Lung (tissue), 12 donors: ENCODE data around the gene P2RY11. TPM values are rescaled to one million over a fixed set of nuclear protein-coding genes. Genes with fewer than 3 reads are reported as not detected.
A peak's percentile ranks its signal among the peaks of the same experiment; 100 is the strongest.

ENCODE experiments used
- ATAC-seq: fragments of 200-7000 bp; cut with Tn5 transposase; one replicate; pipeline ENCODE4 v1.9.1; 2020; ENCODE audit warnings: moderate number of reproducible peaks; ENCODE audit not compliant: insufficient read depth, low FRiP score
- DNase-seq, 3 donors: peaks; one replicate each; pipeline ENCODE4 v3.0.0-alpha.2; 2013 to 2017
- H3K27ac ChIP-seq, 2 donors: one replicate each; pipeline ENCODE4 v1.5.1; 2013; ENCODE audit warnings: mild to moderate bottlenecking in 2 of 2, moderate library complexity in 2 of 2, control low read depth in 1 of 2, inconsistent platforms in 1 of 2, low read depth in 1 of 2, low read length in 1 of 2
- H3K27me3 ChIP-seq, 3 donors: one replicate each; pipeline ENCODE4 v1.5.1; 2013; ENCODE audit warnings: low read length in 2 of 3; ENCODE audit not compliant: control insufficient read depth in 3 of 3, insufficient read depth in 3 of 3
- H3K36me3 ChIP-seq, 4 donors: one replicate each; pipeline ENCODE4 v1.5.1; 2013; ENCODE audit warnings: low read length in 4 of 4, mild to moderate bottlenecking in 1 of 4, moderate library complexity in 1 of 4; ENCODE audit not compliant: control insufficient read depth in 4 of 4, insufficient read depth in 4 of 4
- H3K4me1 ChIP-seq, 5 donors: one replicate each; pipeline ENCODE4 v1.5.1; 2013; ENCODE audit warnings: low read length in 5 of 5, mild to moderate bottlenecking in 2 of 5, moderate library complexity in 1 of 5; ENCODE audit not compliant: control insufficient read depth in 5 of 5, insufficient read depth in 5 of 5
- H3K4me3 ChIP-seq: one replicate; pipeline ENCODE4 v1.5.1; 2013; ENCODE audit warnings: mild to moderate bottlenecking, control low read depth, moderate library complexity
- H3K9ac ChIP-seq, 2 donors: one replicate each; pipeline ENCODE4 v1.5.1; 2013; ENCODE audit warnings: low read length in 2 of 2, control low read depth in 1 of 2; ENCODE audit not compliant: insufficient read depth in 1 of 2
- H3K9me3 ChIP-seq, 4 donors: one replicate each; pipeline ENCODE4 v1.5.1; 2013; ENCODE audit warnings: low read length in 3 of 4, mild to moderate bottlenecking in 1 of 4, moderate library complexity in 1 of 4; ENCODE audit not compliant: control insufficient read depth in 4 of 4, insufficient read depth in 3 of 4
- CTCF ChIP-seq: IDR thresholded peaks from 2 replicates; pipeline ENCODE4 v1.5.1; 2012; ENCODE audit warnings: mild to moderate bottlenecking; ENCODE audit errors: control extremely low read depth, extremely low read depth
- WGBS, 2 donors: extraction: QIAGEN DNeasy Blood & Tissue Kit; methylation state at CpG; one replicate each; pipeline ENCODE4 v1.1.7; 2013; 5-methylcytosine and 5-hydroxymethylcytosine counted together
- polyA plus RNA-seq, 2 donors: library from polyadenylated mRNA; stranded (reverse); fragments of 200-250 nt; gene quantifications; one replicate each; pipeline ENCODE4 v1.2.1, GENCODE V29; 2013
- total RNA-seq, 2 donors: library from RNA; depleted of rRNA in 1 of 2; stranded (reverse); fragments of >200 nt in 1 of 2; gene quantifications; one replicate each; pipeline ENCODE4 v1.2.1, GENCODE V29; 2014 to 2021
- donor health status: control.
- donor health status: control.
- donor health status: Bipolar disorder and iron deficiency.
- donor health status: healthy.
- donor health status: DM: yes; HTN: yes; CAD: no.

Gene P2RY11
- total and polyA plus RNA-seq, 4 donors, result 3.3 to 19.0 (median 13.5) TPM

DNA sequence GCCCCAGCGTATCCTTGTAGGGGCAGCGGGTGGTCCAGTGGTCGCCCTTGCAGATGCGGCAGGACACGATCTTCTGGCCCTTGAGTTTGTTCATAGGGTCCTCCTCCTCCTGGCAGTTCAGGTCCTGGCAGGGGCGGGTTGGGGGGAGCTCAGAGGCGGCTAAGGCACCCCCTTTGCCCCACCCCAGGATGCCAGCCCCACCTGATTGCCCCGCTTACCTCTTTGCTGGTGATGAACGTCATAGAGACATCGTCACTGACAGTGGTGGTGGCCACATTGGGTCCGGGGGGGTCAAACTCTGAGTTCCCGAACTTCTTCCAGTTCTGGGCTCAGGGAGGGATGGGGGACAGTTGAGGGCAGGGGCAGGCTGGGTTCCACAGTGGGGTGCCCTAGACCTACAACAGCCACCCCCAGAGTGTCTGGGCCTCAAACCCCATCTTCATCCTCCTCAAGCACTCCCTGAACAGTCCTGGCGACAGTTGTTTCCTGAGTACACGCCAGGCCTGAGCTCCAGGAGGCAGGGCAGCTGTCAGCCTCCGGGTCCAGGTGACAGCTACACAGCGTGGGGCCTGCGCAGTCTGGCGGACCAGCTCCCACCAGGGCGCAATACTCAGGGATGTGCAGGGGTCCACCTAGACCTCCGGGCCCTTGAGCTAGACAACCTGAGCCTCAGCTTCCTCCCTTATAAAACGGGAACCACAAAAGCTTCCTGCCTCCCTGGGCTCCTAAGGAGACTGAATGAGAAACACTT lies 5.5 kb downstream of the P2RY11 start:
- Histone ChIP-seq H3K4me3 (no peak overlapping the region), H3K9me3 (no peaks in the 10 kb centered on the region), H3K9ac (no peak overlapping the region), H3K27ac (no peak overlapping the region), H3K27me3 (no peaks in the 10 kb centered on the region), H3K36me3 (peaks cover 0 to 43% (median 13%) of the 10 kb centered on the region in 4 donors), H3K4me1 (peaks cover 3 to 13% (median 5%) of the 10 kb centered on the region in 5 donors)
- no peak for TF ChIP-seq CTCF
- no peak for DNase-seq
- ATAC-seq, result no peak
- WGBS, 2 donors, result 89 to 90% methylated on average over 21 of the region's 21 CpGs

- H3K9ac ChIP-seq, result peak overlapping the region; percentile 79 to 81
- peaks cover 0 to 37% (median 13%) of the 10 kb centered on the region in 4 donors for H3K36me3 ChIP-seq
- H3K27me3 ChIP-seq, result no peaks in the 10 kb centered on the region
- no peak for DNase-seq
- peak overlapping the region; percentile 89 for H3K4me3 ChIP-seq
- no peak for TF ChIP-seq CTCF
- WGBS, 2 donors, result 41 to 51% methylated on average over 12 of the region's 12 CpGs
- no peaks in the 10 kb centered on the region for H3K9me3 ChIP-seq
- H3K4me1 ChIP-seq, result peaks cover 3 to 9% (median 5%) of the 10 kb centered on the region in 5 donors
- H3K27ac ChIP-seq, result peak overlapping the region in 1 of 2 donors; percentile 85
- no peak for ATAC-seq
Observed at GRCh38 chr19:10118960-10119359, 7.5 kb downstream of the P2RY11 start.

- Histone ChIP-seq H3K9me3 (peaks cover 0 to 2% (median 0%) of the 10 kb centered on the region in 4 donors), H3K27ac (no peak overlapping the region), H3K36me3 (peaks cover 0 to 20% (median 9%) of the 10 kb centered on the region in 4 donors), H3K9ac (no peak overlapping the region), H3K4me3 (no peak overlapping the region), H3K27me3 (no peaks in the 10 kb centered on the region), H3K4me1 (peaks cover 3 to 9% (median 5%) of the 10 kb centered on the region in 5 donors)
- ATAC-seq, result no peak
- 81 to 90% methylated on average over 9 of the region's 9 CpGs for WGBS, 2 donors
- no peak for DNase-seq
- TF ChIP-seq CTCF, result no peak
Observed at GRCh38 chr19:10120538-10121189, 9.2 kb downstream of the P2RY11 start.
